GM12878 (cell line): ENCODE data around the gene DNAAF3. TPM values are rescaled to one million over a fixed set of nuclear protein-coding genes. Genes with fewer than 3 reads are reported as not detected.
A peak's percentile ranks its signal among the peaks of the same experiment; 100 is the strongest.

ENCODE experiments used
- ATF7 ChIP-seq: fragments of 450-650 bp; IDR thresholded peaks from 2 replicates; pipeline ENCODE4 v1.6.1; 2016; ENCODE audit warnings: low read depth, mild to moderate bottlenecking
- CREB1 ChIP-seq: IDR thresholded peaks from 2 replicates; pipeline ENCODE4 v1.6.1; 2012; ENCODE audit warnings: low read depth, mild to moderate bottlenecking, inconsistent platforms
- CTCF ChIP-seq, 3 experiments: IDR thresholded peaks in 2 of 3; conservative IDR thresholded peaks in 1 of 3; 2 replicates each; pipeline ENCODE4 v1.5.1; 2011; ENCODE audit warnings: low read depth in 3 of 3, low read length in 3 of 3, mild to moderate bottlenecking in 3 of 3, control low read depth in 2 of 3, moderate library complexity in 2 of 3, inconsistent platforms in 1 of 3, mixed read lengths in 1 of 3; ENCODE audit not compliant: control insufficient read depth in 2 of 3, insufficient read depth in 1 of 3; ENCODE audit errors: extremely low read depth in 1 of 3
- ETV6 ChIP-seq, 2 experiments: fragments of 450-650 bp in 1 of 2; IDR thresholded peaks in 1 of 2; conservative IDR thresholded peaks in 1 of 2; 2 replicates each; pipeline ENCODE4 v1.6.1; 2014; ENCODE audit warnings: antibody characterized with exemption in 1 of 2, borderline replicate concordance in 1 of 2, low read depth in 1 of 2, mild to moderate bottlenecking in 1 of 2, moderate library complexity in 1 of 2
- FOS ChIP-seq: IDR thresholded peaks from 3 replicates; pipeline ENCODE4 v1.6.1; 2011; ENCODE audit warnings: borderline replicate concordance; ENCODE audit not compliant: insufficient read length; ENCODE audit errors: extremely low read depth
- GABPA ChIP-seq: IDR thresholded peaks from 2 replicates; pipeline ENCODE4 v1.6.1; 2014; ENCODE audit warnings: antibody characterized with exemption, low read depth, mild to moderate bottlenecking, inconsistent platforms
- HDAC2 ChIP-seq: fragments of 200-600 bp; sonication (generic); IDR thresholded peaks from 2 replicates; pipeline ENCODE4 v1.6.1; 2017
- HDGF ChIP-seq: fragments of 450-650 bp; IDR thresholded peaks from 2 replicates; pipeline ENCODE4 v1.6.1; 2016; ENCODE audit warnings: antibody characterized with exemption
- MEF2A ChIP-seq: IDR thresholded peaks from 2 replicates; pipeline ENCODE4 v1.6.1; 2011; ENCODE audit warnings: low read depth, mild to moderate bottlenecking, low read length, moderate library complexity; ENCODE audit not compliant: insufficient read depth
- NR2C1 ChIP-seq: fragments of 450-650 bp; IDR thresholded peaks from 2 replicates; pipeline ENCODE4 v1.6.1; 2017; ENCODE audit warnings: antibody characterized with exemption, mild to moderate bottlenecking, moderate library complexity
- RBBP5 ChIP-seq: fragments of 200-600 bp; sonication (generic); conservative IDR thresholded peaks from 2 replicates; pipeline ENCODE4 v1.6.1; 2016
- RFX5 ChIP-seq: IDR thresholded peaks from 2 replicates; pipeline ENCODE4 v1.6.1; 2011; ENCODE audit warnings: low read depth, low read length, improper control_type of control experiment
- SIN3A ChIP-seq: IDR thresholded peaks from 2 replicates; pipeline ENCODE4 v1.6.1; 2012; ENCODE audit warnings: low read depth, low read length, improper control_type of control experiment
- SP1 ChIP-seq: IDR thresholded peaks from one replicate; pipeline ENCODE4 v1.6.1; 2011; ENCODE audit warnings: low read depth, low read length
- SPI1 ChIP-seq: IDR thresholded peaks from 2 replicates; pipeline ENCODE4 v1.6.1; 2011; ENCODE audit warnings: low read depth, mild to moderate bottlenecking, low read length, moderate library complexity, borderline replicate concordance; ENCODE audit not compliant: insufficient read depth
- SREBF2 ChIP-seq: IDR thresholded peaks from 2 replicates; pipeline ENCODE4 v1.6.1; 2012; ENCODE audit warnings: mild to moderate bottlenecking, low read length
- TAF1 ChIP-seq: IDR thresholded peaks from 2 replicates; pipeline ENCODE4 v1.6.1; 2011; ENCODE audit warnings: mild to moderate bottlenecking, low read depth, low read length, borderline replicate concordance
- TARDBP ChIP-seq: IDR thresholded peaks from 2 replicates; pipeline ENCODE4 v1.6.1; 2016; ENCODE audit warnings: borderline replicate concordance
- TBL1XR1 ChIP-seq: IDR thresholded peaks from 2 replicates; pipeline ENCODE4 v1.6.1; 2012; ENCODE audit warnings: low read depth, low read length, improper control_type of control experiment
- TCF7 ChIP-seq: IDR thresholded peaks from 2 replicates; pipeline ENCODE4 v1.6.1; 2014; ENCODE audit warnings: antibody characterized with exemption, borderline replicate concordance
- YBX1 ChIP-seq: fragments of 450-650 bp; IDR thresholded peaks from 2 replicates; pipeline ENCODE4 v1.6.1; 2016; ENCODE audit warnings: antibody characterized with exemption
- ZBTB4 ChIP-seq: fragments of 450-650 bp; formaldehyde crosslinking; IDR thresholded peaks from 2 replicates; pipeline ENCODE4 v1.4.0; 2022; ENCODE audit warnings: mild to moderate bottlenecking, moderate library complexity
- ZNF274 ChIP-seq: IDR thresholded peaks from one replicate; pipeline ENCODE4 v1.8.0; 2011; ENCODE audit not compliant: insufficient read length, insufficient read depth
- polyA plus RNA-seq, 11 experiments: library from polyadenylated mRNA; depleted of rRNA in 4 of 11; unstranded in 6 of 11; stranded (reverse) in 5 of 11; fragments of >200 nt; fragmentation: Nextera tagmentation in 4 of 11; fragmentation: Illumina TruSeq in 1 of 11; extraction: Ambion mirVana in 4 of 11; extraction: Trizol in 1 of 11; gene quantifications; 1 replicate in 1 of 11; 2 replicates in 10 of 11; pipeline versions ENCODE4 v1.2.1 to v1.2.3, GENCODE V29; 2011 to 2016; ENCODE audit warnings: inconsistent platforms in 2 of 11, missing spikeins in 2 of 11, low read depth in 1 of 11
- total RNA-seq, 4 experiments: library from RNA; depleted of rRNA in 3 of 4; stranded (reverse); fragments of >200 nt in 3 of 4; fragmentation: Illumina TruSeq in 1 of 4; extraction: Trizol in 1 of 4; gene quantifications; 2 replicates each; pipeline versions ENCODE4 v1.2.1 to v1.2.3, GENCODE V29; 2013 to 2021
- TF ChIP-seq, protein P1 (sequence below): fragments of 450-650 bp; IDR thresholded peaks from 2 replicates; pipeline ENCODE4 v1.6.1; 2014; ENCODE audit warnings: mild to moderate bottlenecking
- TF ChIP-seq, protein P2 (sequence below): fragments of 150-350 bp; IDR thresholded peaks from 2 replicates; pipeline ENCODE4 v1.6.1; 2014; ENCODE audit warnings: mild to moderate bottlenecking, low read depth, low read length

Gene DNAAF3
- total and polyA plus RNA-seq, 10 of the 15 experiments (the other 5 are each of a cell fraction or from before 2014, with no cell fraction given) = not detected

DNA sequence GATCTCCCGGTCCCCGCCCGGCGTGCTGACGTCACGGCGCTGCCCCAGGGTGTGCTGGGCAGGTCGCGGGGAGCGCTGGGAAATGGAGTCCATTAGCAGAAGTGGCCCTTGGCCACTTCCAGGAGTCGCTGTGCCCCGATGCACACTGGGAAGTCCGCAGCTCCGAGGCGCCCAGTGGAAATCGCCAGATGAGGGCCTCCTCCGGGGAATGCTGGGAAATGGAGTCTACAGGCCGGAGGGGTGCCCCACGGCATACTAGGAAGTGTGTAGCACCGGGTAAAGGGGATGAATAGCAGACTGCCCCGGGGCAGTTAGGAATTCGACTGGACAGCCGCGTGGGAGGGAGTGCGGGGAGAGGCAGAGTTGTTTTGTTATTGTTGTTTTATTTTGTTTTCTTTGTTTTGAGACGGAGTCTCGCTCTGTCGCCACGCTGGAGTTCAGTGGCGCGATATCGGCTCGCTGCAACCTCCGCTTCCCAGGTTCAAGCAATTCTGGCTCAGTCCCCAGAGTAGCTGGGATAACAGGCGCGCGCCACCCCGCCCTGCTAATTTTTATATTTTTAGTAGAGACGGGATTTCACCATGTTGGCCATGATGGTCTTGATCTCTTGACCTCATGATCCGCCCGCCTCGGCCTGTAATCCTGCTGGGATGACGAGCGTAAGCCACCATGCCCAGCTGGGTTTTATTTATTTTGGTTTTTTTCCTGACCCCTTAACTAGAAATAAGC is 48.6 kb downstream of the DNAAF3 start (continued):
- peak; percentile 91 for TF ChIP-seq HDGF
- TF ChIP-seq ATF7 = peak; percentile 62; the same call in 1 of the 2 replicates
- TF ChIP-seq SIN3A = peak; percentile 47; the same call in 1 of the 2 replicates
- TF ChIP-seq ETV6 (conservative IDR thresholded peaks at IDR 0.05 in 1 of 2, IDR thresholded peaks at IDR 0.05 in 1 of 2; ENCODE audit: borderline replicate concordance in 1 of 2, low read depth in 1 of 2) = no peak
- TF ChIP-seq SREBF2 = no peak
- TF ChIP-seq, protein P1, sequence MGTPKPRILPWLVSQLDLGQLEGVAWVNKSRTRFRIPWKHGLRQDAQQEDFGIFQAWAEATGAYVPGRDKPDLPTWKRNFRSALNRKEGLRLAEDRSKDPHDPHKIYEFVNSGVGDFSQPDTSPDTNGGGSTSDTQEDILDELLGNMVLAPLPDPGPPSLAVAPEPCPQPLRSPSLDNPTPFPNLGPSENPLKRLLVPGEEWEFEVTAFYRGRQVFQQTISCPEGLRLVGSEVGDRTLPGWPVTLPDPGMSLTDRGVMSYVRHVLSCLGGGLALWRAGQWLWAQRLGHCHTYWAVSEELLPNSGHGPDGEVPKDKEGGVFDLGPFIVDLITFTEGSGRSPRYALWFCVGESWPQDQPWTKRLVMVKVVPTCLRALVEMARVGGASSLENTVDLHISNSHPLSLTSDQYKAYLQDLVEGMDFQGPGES = no peak
- TF ChIP-seq, protein P2, sequence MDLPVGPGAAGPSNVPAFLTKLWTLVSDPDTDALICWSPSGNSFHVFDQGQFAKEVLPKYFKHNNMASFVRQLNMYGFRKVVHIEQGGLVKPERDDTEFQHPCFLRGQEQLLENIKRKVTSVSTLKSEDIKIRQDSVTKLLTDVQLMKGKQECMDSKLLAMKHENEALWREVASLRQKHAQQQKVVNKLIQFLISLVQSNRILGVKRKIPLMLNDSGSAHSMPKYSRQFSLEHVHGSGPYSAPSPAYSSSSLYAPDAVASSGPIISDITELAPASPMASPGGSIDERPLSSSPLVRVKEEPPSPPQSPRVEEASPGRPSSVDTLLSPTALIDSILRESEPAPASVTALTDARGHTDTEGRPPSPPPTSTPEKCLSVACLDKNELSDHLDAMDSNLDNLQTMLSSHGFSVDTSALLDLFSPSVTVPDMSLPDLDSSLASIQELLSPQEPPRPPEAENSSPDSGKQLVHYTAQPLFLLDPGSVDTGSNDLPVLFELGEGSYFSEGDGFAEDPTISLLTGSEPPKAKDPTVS = no peak
- no peak for TF ChIP-seq HDAC2
- no peak for TF ChIP-seq FOS
- no peak for TF ChIP-seq ZNF274
- TF ChIP-seq GABPA = peak; percentile 72
- TF ChIP-seq SPI1 = peak; percentile 51; the same call in 1 of the 2 replicates
- peak; percentile 71 for TF ChIP-seq NR2C1
- TF ChIP-seq TCF7 = no peak
- no peak for TF ChIP-seq RFX5
- TF ChIP-seq TARDBP = peak; percentile 85; the same call in 1 of the 2 replicates
- TF ChIP-seq CTCF (IDR thresholded peaks at IDR 0.05 in 2 of 3, conservative IDR thresholded peaks at IDR 0.05 in 1 of 3; ENCODE audit: control insufficient read depth in 2 of 3, extremely low read depth in 1 of 3, insufficient read depth in 1 of 3, low read depth in 3 of 3, low read length in 3 of 3) = no peak
- peak; percentile 73 for TF ChIP-seq TBL1XR1
- TF ChIP-seq ZBTB4 = no peak
- no peak for TF ChIP-seq SP1
- peak; percentile 16; the same call in 1 of the 2 replicates for TF ChIP-seq TAF1
- TF ChIP-seq YBX1 = no peak
- TF ChIP-seq RBBP5 = no peak
- peak; percentile 95 for TF ChIP-seq CREB1
- no peak for TF ChIP-seq MEF2A
